Measurements from ENCODE around the gene CPNE6. TPM values are rescaled to one million over a fixed set of nuclear protein-coding genes. Genes with fewer than 3 reads are reported as not detected.

The CPNE6 gene
- total and polyA plus RNA-seq, 2 of the 8 experiments (the other 6 are each of a cell fraction or from before 2014, with no cell fraction given), result 0.05 TPM; not detected in 1

- TF ChIP-seq RBBP5 (IDR thresholded peaks at IDR 0.05; ENCODE audit: borderline replicate concordance, low read depth, low read length), result no peak
- no peak for TF ChIP-seq BRCA1 (IDR thresholded peaks at IDR 0.05; ENCODE audit: low read depth, low read length)
- no peak for TF ChIP-seq TBP (IDR thresholded peaks at IDR 0.05; ENCODE audit: low read depth, low read length)
- no peak for TF ChIP-seq SP2 (IDR thresholded peaks at IDR 0.05; ENCODE audit: low read length)
- no peak for TF ChIP-seq KDM1A (IDR thresholded peaks at IDR 0.05; ENCODE audit: borderline replicate concordance, low read length)
- no peak for TF ChIP-seq RNF2 (IDR thresholded peaks at IDR 0.05; ENCODE audit: borderline replicate concordance, low read depth, low read length, missing control alignments, poor library complexity, severe bottlenecking)
- no peak for TF ChIP-seq CREB1 (IDR thresholded peaks at IDR 0.05)
- TF ChIP-seq EGR1 (IDR thresholded peaks at IDR 0.05; ENCODE audit: borderline replicate concordance, low read depth, low read length), result no peak
- TF ChIP-seq SP4 (IDR thresholded peaks at IDR 0.05; ENCODE audit: low read length), result no peak
- TF ChIP-seq SP1 (IDR thresholded peaks at IDR 0.05; ENCODE audit: low read depth, low read length), result no peak
Observed at GRCh38 chr14:24080142-24080530, 8.8 kb downstream of the CPNE6 start (continued).

Measured in H1 (cell line).